K562 (cell line): Measurements from ENCODE around the gene TSTD2. TPM values are rescaled to one million over a fixed set of nuclear protein-coding genes. Genes with fewer than 3 reads are reported as not detected.
A peak's percentile ranks its signal among the peaks of the same experiment; 100 is the strongest.

Experiments used
- ATAC-seq: fragments of 200-7000 bp; cut with Tn5 transposase; 3 replicates; pipeline ENCODE4 v1.9.1; 2020; ENCODE audit warnings: moderate library complexity
- BruUV-seq: library from RNA; stranded (reverse); fragments of 400-500 nt; replicated peaks from 2 replicates; lab custom pipeline; 2021; lab: Mats Ljungman, UMichigan
- CTCF ChIA-PET: fragments of 300-600 bp; formaldehyde crosslinking; extraction: SDS; loops from one replicate; lab custom pipeline; 2021; ENCODE audit warnings: low intra/inter-chr PET ratio; lab: Yijun Ruan, JAX
- POLR2A ChIA-PET: fragments of 300-600, 350-650 bp; sonication (Branson Sonifier 250); formaldehyde crosslinking; extraction: SDS; loops from one replicate; lab custom pipeline; 2021; ENCODE audit warnings: antibody characterized with exemption, inconsistent platforms; lab: Yijun Ruan, JAX
- DNase-seq, 4 experiments: peaks; one replicate each; pipeline versions ENCODE4 v3.0.0 to v3.0.0-alpha.2; 2011 to 2018; ENCODE audit warnings: low spot score in 3 of 4, mixed read lengths in 3 of 4; ENCODE audit errors: extremely low read depth in 1 of 4
- FAIRE-seq: peaks from 2 replicates; lab custom pipeline; 2011; peaks lifted over from hg19 to GRCh38; lab: Jason Lieb, UNC
- H2AFZ ChIP-seq: 2 replicates; pipeline ENCODE4 v1.6.0; 2011; ENCODE audit warnings: low read depth, low read length, control low read depth, inconsistent platforms
- H3K27ac ChIP-seq: fragments of 200-600 bp; 3 replicates; pipeline ENCODE4 v1.8.0; 2011; ENCODE audit warnings: low read depth, mild to moderate bottlenecking, control low read depth, inconsistent platforms, low read length, moderate library complexity, mixed read lengths; ENCODE audit errors: extremely low read depth
- H3K27me3 ChIP-seq, 2 experiments: fragments of 300-600 bp in 1 of 2; 2 replicates in 1 of 2; 3 replicates in 1 of 2; pipeline versions ENCODE4 v1.6.0 to v1.8.0; 2011; ENCODE audit warnings: inconsistent platforms in 2 of 2, low read length in 2 of 2, mild to moderate bottlenecking in 1 of 2, mixed read lengths in 1 of 2, moderate library complexity in 1 of 2; ENCODE audit not compliant: control insufficient read depth in 2 of 2, insufficient read depth in 2 of 2
- H3K36me3 ChIP-seq: fragments of 300-600 bp; 3 replicates; pipeline ENCODE4 v1.8.0; 2011; ENCODE audit warnings: mild to moderate bottlenecking, low read length, inconsistent platforms; ENCODE audit not compliant: control insufficient read depth, insufficient read depth
- H3K4me1 ChIP-seq, 2 experiments: fragments of 200-600 bp in 1 of 2; replicated peaks in 1 of 2; 2 replicates in 1 of 2; 3 replicates in 1 of 2; pipeline versions ENCODE4 v1.5.1 to v1.8.0; 2011; ENCODE audit warnings: inconsistent platforms in 2 of 2, low read length in 2 of 2, mild to moderate bottlenecking in 1 of 2, mixed read lengths in 1 of 2, moderate library complexity in 1 of 2; ENCODE audit not compliant: control insufficient read depth in 2 of 2, insufficient read depth in 2 of 2
- H3K4me2 ChIP-seq: 2 replicates; pipeline ENCODE4 v1.6.1; 2011; ENCODE audit warnings: low read length, control low read depth, inconsistent platforms, mixed read lengths; ENCODE audit not compliant: insufficient read depth
- H3K4me3 ChIP-seq: fragments of 200-600 bp; sonication (generic), shearing (Covaris generic); 2 replicates; pipeline ENCODE4 v1.5.1; 2016; ENCODE audit warnings: control low read depth, inconsistent platforms
- H3K79me2 ChIP-seq: fragments of 200-600 bp; 3 replicates; pipeline ENCODE4 v1.8.0; 2011; ENCODE audit warnings: low read length, inconsistent platforms; ENCODE audit not compliant: control insufficient read depth, insufficient read depth
- H3K9ac ChIP-seq, 2 experiments: 2 replicates each; pipeline versions ENCODE4 v1.6.0 to v1.6.1; 2011; ENCODE audit warnings: low read depth in 2 of 2, low read length in 2 of 2, control low read depth in 1 of 2, inconsistent platforms in 1 of 2, mild to moderate bottlenecking in 1 of 2, mixed read lengths in 1 of 2; ENCODE audit not compliant: insufficient read depth in 1 of 2
- H3K9me1 ChIP-seq: one replicate; pipeline ENCODE4 v1.6.0; 2011; ENCODE audit warnings: inconsistent platforms, mild to moderate bottlenecking, low read length, moderate library complexity; ENCODE audit not compliant: control insufficient read depth, insufficient read depth
- H3K9me3 ChIP-seq: replicated peaks from 2 replicates; pipeline ENCODE4 v1.5.1; 2011; ENCODE audit warnings: low read depth, low read length, inconsistent platforms; ENCODE audit not compliant: control insufficient read depth, insufficient read depth
- H4K20me1 ChIP-seq: replicated peaks from 2 replicates; pipeline ENCODE4 v1.6.1; 2011; ENCODE audit warnings: low read length, inconsistent platforms, mixed read lengths; ENCODE audit not compliant: control insufficient read depth, insufficient read depth
- ETV1 ChIP-seq: fragments of 450-650 bp; conservative IDR thresholded peaks from 2 replicates; pipeline ENCODE4 v1.6.1; 2016; ENCODE audit warnings: missing genetic modification characterization, control low read depth, low read depth, missing compliant biosample characterization
- FOXJ3 ChIP-seq: sonication (generic); formaldehyde crosslinking; IDR thresholded peaks from 2 replicates; pipeline ENCODE4 v1.4.0; 2020; ENCODE audit warnings: mild to moderate bottlenecking, missing genetic modification reagents
- NRF1 ChIP-seq, 2 experiments: fragments of 450-650 bp; IDR thresholded peaks in 1 of 2; conservative IDR thresholded peaks in 1 of 2; 2 replicates each; pipeline ENCODE4 v1.6.1; 2014; ENCODE audit warnings: mild to moderate bottlenecking in 2 of 2
- RAD51 ChIP-seq: fragments of 450-650 bp; IDR thresholded peaks from 2 replicates; pipeline ENCODE4 v1.7.1; 2016; ENCODE audit warnings: low read depth, mild to moderate bottlenecking, borderline replicate concordance
- RNF2 ChIP-seq: sonication (generic); IDR thresholded peaks from 2 replicates; pipeline ENCODE4 v1.6.1; 2016
- ZC3H11A ChIP-seq: IDR thresholded peaks from 2 replicates; pipeline ENCODE4 v1.6.1; 2012; ENCODE audit warnings: low read depth, low read length, improper control_type of control experiment
- ZFX ChIP-seq: sonication (generic); formaldehyde crosslinking; IDR thresholded peaks from 2 replicates; pipeline ENCODE4 v1.8.0; 2022; ENCODE audit warnings: mild to moderate bottlenecking, missing genetic modification reagents, moderate library complexity
- ZNF57 ChIP-seq: fragments of 450-650 bp; formaldehyde crosslinking; IDR thresholded peaks from 2 replicates; pipeline ENCODE4 v1.4.0; 2020; ENCODE audit warnings: mild to moderate bottlenecking, moderate library complexity
- WGBS: fragments of 100-300 bp; shearing (Covaris generic); methylation state at CpG from one replicate; pipeline ENCODE4 v1.1.6; 2016; ENCODE audit warnings: low coverage, mixed read lengths; ENCODE audit not compliant: insufficient coverage; ENCODE audit errors: missing lambda C conversion rate; 5-methylcytosine and 5-hydroxymethylcytosine counted together
- in situ Hi-C: fragments of 300-500 bp; cut with MboI; formaldehyde crosslinking; loops from 4 replicates; pipeline ENCODE4 v1.15.0; 2018; ENCODE audit warnings: inconsistent platforms, mixed read lengths
- intact Hi-C: fragments of 100-400 bp; cut with micrococcal nuclease; formaldehyde crosslinking; loops from 2 replicates; pipeline ENCODE4 v1.14.2; 2022
- polyA plus RNA-seq, 8 experiments: library from polyadenylated mRNA; depleted of rRNA in 4 of 8; stranded (reverse) in 5 of 8; unstranded in 3 of 8; fragments of >200 nt; fragmentation: Nextera tagmentation in 2 of 8; fragmentation: Illumina TruSeq in 1 of 8; extraction: Ambion mirVana in 2 of 8; extraction: Trizol in 1 of 8; gene quantifications; 2 replicates each; pipeline versions ENCODE4 v1.2.1 to v1.2.3, GENCODE V29; 2011 to 2014; ENCODE audit warnings: inconsistent platforms in 1 of 8, missing spikeins in 1 of 8
- total RNA-seq, 7 experiments: library from RNA; depleted of rRNA in 6 of 7; stranded (reverse); fragments of >200 nt in 6 of 7; fragmentation: Illumina TruSeq in 2 of 7; extraction: Trizol in 2 of 7; gene quantifications; 2 replicates each; pipeline versions ENCODE4 v1.2.1 to v1.2.3, GENCODE V29; 2011 to 2021; ENCODE audit warnings: low replicate concordance in 1 of 7
- TF ChIP-seq, protein P1 (sequence below): fragments of 200-800 bp; sonication (Bioruptor generic); IDR thresholded peaks from 2 replicates; pipeline ENCODE4 v1.6.1; 2017; ENCODE audit warnings: missing genetic modification characterization, missing compliant biosample characterization

The TSTD2 gene
- total and polyA plus RNA-seq, 9 of the 15 experiments (the other 6 are each of a cell fraction or from before 2014, with no cell fraction given) = 10.1 to 36.7 (median 19.0) TPM

DNA sequence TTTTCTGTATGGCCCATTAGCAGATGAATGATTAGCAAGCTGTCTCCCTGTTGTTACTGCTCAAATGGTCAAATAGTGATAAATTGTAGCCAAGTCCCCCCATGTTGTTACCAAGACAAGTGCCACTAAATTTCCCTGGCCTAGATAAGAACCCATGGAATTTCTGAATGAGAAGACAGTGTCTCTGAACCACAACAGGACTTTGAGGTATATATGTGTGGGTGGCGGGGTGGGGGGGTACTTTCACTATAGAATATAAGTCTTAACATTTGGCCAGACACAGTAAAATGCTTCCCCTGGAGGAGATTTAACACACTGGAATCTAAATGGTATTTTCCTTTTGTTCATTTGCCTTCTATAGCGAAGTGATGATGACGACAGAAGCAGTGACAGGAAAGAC lies 35.3 kb upstream of the TSTD2 start:
- Histone ChIP-seq H3K36me3 (peaks cover 98% of the 10 kb centered on the region), H3K4me2 (no peak overlapping the region)
- TF ChIP-seq ZC3H11A = no peak
- TF ChIP-seq, protein P1, sequence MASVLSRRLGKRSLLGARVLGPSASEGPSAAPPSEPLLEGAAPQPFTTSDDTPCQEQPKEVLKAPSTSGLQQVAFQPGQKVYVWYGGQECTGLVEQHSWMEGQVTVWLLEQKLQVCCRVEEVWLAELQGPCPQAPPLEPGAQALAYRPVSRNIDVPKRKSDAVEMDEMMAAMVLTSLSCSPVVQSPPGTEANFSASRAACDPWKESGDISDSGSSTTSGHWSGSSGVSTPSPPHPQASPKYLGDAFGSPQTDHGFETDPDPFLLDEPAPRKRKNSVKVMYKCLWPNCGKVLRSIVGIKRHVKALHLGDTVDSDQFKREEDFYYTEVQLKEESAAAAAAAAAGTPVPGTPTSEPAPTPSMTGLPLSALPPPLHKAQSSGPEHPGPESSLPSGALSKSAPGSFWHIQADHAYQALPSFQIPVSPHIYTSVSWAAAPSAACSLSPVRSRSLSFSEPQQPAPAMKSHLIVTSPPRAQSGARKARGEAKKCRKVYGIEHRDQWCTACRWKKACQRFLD (CRISPR knock-in tag) = no peak
- TF ChIP-seq RAD51 = no peak
- no peak for TF ChIP-seq ZNF57 (CRISPR knock-in tag)
- no peak for TF ChIP-seq ETV1 (tag)
- TF ChIP-seq NRF1 (conservative IDR thresholded peaks at IDR 0.05 in 1 of 2, IDR thresholded peaks at IDR 0.05 in 1 of 2) = no peak
- TF ChIP-seq FOXJ3 (CRISPR knock-in tag) = no peak
- TF ChIP-seq ZFX = no peak
- no peak for TF ChIP-seq RNF2
- TF ChIP-seq, all 486 proteins: peak for 0
- DNase-seq (peak in 1 of 4 experiments; percentile 17), ATAC-seq (no peak), FAIRE-seq (no peak)
- Histone ChIP-seq H2AFZ (no peak overlapping the region), H3K79me2 (no peaks in the 10 kb centered on the region), H3K9me1 (no peaks in the 10 kb centered on the region), H3K9ac (no peak overlapping the region), H3K9me3 (no peaks in the 10 kb centered on the region), H3K27me3 (no peaks in the 10 kb centered on the region), H4K20me1 (no peaks in the 10 kb centered on the region), H3K4me3 (no peak overlapping the region), H3K4me1 (no peaks in the 10 kb centered on the region), H3K27ac (no peak overlapping the region)
- in situ Hi-C loops = no loop called here
- POLR2A ChIA-PET = interaction anchor here (0.8 kb wide), 1 partner anchor 11 kb away, joined by 3 read pairs; no protein-coding TSS in a partner anchor
- CTCF ChIA-PET = no interaction called here
- WGBS = 98% methylated on average over 3 of the region's 3 CpGs
- intact Hi-C loops = no loop called here
- no TSS peak for BruUV-seq
